ENCODE results near the gene HHIPL1.

- TF ChIP-seq CTCF (IDR thresholded peaks at IDR 0.05; ENCODE audit: insufficient read depth, low read length, poor library complexity, severe bottlenecking): no peak
- TF ChIP-seq EZH2phosphoT487 (conservative IDR thresholded peaks at IDR 0.05; ENCODE audit: low read length): no peak
These were observed 43.7 kb downstream of the HHIPL1 start for GRCh38 chr14:99688629-99689028.
